AG09319 (cell line): ENCODE results near the gene RHOF.

Experiments used
- DNase-seq: peaks from one replicate; pipeline ENCODE4 v3.0.0-alpha.2; 2010; ENCODE audit warnings: low read depth; ENCODE audit errors: extremely low read depth
- TF ChIP-seq, protein P1 (sequence below): IDR thresholded peaks from 2 replicates; pipeline ENCODE4 v1.5.1; 2011; ENCODE audit warnings: low read depth, mild to moderate bottlenecking, inconsistent platforms, low read length, moderate library complexity

RHOF gene

DNA sequence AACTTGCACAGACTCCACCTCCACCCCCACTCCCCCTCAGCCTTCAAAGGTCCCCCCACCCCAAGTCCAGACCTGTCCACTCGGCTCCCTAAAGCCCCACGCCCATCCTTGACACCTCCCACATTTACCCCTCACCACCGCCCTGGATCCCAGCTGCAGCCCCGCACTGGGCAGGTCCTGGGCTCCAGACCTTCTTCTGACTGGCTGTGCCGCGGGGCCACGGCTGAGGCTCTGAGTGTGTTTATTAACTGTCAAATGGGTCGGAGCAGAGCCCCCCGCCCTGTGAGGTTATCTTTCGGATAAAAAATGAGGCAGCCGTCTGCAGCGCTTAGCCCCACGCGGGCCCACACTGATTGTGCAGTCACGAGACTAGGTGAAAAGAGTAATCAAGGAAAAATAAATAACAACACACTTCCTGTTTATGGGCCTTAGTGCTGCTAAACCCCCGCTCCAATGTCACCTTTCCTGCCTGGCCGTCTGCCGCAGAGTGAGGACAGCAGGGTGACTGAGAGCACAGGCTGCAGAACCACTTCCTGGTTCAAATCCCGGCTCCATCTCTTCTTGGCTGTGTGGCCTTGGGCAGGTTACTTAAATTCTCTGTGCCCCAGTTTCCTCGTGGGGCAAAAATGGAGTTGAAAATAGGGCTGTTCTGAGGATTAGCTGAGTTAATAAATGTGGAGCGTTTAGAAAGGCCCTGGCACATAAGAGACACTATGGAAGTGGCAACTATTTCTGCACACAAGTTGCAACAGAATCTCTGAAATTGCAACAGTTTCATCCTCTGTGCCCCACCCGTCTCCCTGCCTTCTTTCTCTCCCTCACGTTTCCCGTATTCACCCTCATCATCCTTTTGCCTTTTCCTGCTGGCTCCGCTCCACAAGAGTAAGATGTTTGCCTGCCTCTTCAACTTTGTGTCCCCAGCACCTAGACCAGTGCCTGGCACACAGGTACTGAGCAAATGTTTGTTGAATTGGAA, 19.7 kb upstream of the RHOF start:
- DNase-seq: no peak
- TF ChIP-seq, protein P1, sequence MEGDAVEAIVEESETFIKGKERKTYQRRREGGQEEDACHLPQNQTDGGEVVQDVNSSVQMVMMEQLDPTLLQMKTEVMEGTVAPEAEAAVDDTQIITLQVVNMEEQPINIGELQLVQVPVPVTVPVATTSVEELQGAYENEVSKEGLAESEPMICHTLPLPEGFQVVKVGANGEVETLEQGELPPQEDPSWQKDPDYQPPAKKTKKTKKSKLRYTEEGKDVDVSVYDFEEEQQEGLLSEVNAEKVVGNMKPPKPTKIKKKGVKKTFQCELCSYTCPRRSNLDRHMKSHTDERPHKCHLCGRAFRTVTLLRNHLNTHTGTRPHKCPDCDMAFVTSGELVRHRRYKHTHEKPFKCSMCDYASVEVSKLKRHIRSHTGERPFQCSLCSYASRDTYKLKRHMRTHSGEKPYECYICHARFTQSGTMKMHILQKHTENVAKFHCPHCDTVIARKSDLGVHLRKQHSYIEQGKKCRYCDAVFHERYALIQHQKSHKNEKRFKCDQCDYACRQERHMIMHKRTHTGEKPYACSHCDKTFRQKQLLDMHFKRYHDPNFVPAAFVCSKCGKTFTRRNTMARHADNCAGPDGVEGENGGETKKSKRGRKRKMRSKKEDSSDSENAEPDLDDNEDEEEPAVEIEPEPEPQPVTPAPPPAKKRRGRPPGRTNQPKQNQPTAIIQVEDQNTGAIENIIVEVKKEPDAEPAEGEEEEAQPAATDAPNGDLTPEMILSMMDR: no peak

DNA sequence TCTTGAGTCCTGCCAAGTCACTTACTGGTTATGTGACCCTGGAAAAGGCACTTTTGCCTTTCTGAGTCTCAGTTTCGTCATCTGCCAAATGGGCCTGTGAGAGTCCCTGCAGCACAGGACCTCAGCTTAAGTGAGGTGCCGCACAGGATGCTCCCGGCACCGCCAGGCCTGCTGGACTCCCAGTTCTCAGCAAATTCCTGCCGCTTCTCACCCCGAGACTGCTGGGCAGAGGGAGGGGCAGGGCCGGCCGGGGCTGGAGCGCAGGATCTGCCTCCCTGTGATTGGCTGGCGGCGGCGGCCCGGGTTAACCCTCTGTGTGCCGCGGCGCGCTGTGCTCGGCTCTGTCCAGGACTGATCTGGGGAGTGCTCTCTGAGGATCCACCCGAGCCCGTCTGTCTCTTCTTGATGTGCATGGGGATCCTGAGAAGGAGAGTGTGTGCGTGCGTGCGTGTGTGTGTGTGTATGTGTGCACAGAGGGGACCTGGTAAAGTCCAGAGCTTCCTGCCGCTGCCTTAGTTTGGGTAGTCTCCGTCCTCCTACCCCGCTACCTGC, 18.9 kb upstream of the RHOF start:
- DNase-seq: no peak
- TF ChIP-seq, protein P1: no peak

- no peak for DNase-seq
- TF ChIP-seq, protein P1: peak; percentile 45
Observed at GRCh38 chr12:121811434-121812319, 18.2 kb upstream of the RHOF start.

DNA sequence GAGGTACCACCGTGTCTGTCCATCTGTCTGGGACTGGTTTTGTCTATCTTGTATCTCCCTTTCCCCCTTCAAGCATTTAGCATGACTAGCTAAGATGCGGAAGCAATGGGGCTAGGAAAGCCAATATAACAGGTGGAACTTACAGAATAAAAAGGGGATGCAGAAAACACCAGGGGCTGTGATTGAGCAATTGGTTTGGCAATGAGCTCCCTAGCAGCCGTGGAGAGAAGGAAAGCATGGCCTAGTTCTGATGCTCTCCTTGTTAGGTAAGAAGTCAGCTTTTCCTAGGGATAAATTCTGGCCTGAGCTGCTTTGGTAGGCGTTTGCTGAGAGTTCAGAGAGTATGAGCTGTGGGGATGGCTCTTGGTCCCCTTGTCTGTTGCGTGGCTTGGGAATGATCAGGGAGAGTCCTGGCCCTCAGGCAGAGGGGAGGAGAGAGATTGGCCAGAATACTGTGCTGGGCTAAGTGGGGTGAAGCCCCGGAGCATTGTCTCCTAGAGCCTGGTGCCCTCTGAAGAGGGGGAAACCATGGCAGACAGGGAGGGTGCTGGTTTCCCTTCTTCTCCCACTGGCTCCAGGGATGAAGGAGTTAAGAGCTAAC, 17.4 kb upstream of the RHOF start:
- TF ChIP-seq, protein P1: no peak
- DNase-seq: no peak

DNA sequence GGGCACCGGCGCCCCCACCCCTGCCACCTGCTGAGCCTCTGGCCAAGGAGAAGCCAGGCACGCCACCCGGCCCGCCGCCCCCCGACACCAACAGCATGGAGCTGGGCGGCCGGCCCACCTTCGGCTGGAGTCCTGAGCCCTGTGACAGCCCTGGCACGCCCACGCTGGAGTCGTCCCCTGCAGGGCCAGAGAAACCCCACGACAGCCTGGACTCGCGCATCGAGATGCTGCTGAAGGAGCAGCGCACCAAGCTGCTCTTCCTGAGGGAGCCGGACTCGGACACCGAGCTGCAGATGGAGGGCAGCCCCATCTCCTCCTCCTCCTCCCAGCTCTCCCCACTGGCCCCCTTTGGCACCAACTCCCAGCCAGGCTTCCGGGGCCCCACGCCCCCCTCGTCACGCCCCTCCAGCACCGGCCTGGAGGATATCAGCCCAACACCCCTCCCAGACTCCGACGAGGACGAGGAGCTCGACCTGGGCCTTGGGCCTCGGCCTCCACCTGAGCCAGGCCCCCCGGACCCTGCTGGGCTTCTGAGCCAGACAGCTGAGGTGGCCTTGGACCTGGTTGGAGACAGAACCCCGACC, 16.8 kb upstream of the RHOF start:
- TF ChIP-seq, protein P1: no peak

DNA sequence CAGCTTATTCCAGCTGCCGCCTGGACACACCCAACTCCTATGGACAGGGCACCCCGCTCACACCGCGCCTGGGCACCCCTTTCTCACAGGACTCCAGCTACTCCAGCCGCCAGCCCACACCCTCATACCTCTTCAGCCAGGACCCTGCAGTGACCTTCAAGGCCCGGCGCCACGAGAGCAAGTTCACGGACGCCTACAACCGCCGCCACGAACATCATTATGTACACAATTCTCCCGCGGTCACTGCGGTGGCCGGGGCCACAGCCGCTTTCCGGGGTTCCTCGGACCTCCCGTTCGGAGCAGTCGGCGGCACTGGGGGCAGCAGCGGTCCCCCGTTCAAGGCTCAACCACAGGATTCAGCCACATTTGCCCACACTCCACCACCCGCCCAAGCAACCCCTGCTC, 16.2 kb upstream of the RHOF start:
- no peak for DNase-seq
- TF ChIP-seq, protein P1: no peak

More for the DNA sequence above, 16.8 kb upstream of the RHOF start:
- DNase-seq: no peak
